Measurements from ENCODE around the gene GNPNAT1.
"Not testable (repeated sequence)": the region's sequence is repeated elsewhere in the genome, so short reads cannot be mapped to it uniquely, and the experiment has no call there.

DNA sequence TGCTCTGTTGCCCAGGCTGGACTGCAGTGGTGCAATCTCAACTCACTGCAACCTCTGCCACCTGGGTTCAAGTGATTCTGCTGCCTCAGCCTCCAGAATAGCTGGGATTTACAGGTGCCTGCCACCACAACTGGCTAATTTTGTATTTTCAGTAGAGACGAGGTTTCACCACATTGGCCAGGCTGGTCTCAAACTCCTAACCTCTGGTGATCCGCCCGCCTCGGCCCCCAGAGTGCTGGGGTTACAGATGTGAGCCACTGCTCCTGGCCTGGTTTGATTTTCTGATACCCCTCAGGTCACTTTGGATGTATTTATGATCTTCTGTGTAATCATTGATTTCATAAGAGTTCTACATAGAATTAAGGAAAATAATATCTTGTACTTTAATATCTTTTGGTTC, 28.5 kb downstream of the GNPNAT1 start:
- not testable (repeated sequence) for TF ChIP-seq POLR2A, CTCF, EP300 (IDR thresholded peaks at IDR 0.05)
